HG02870 (cell line): ENCODE data around the gene HLA-B.

Experiments
- ATAC-seq: cut with Tn5 transposase; IDR thresholded peaks from one replicate; pipeline ENCODE4 v1.9.1; 2021; ENCODE audit warnings: mild to moderate bottlenecking, moderate library complexity; ENCODE audit not compliant: unreplicated experiment

The HLA-B gene

DNA sequence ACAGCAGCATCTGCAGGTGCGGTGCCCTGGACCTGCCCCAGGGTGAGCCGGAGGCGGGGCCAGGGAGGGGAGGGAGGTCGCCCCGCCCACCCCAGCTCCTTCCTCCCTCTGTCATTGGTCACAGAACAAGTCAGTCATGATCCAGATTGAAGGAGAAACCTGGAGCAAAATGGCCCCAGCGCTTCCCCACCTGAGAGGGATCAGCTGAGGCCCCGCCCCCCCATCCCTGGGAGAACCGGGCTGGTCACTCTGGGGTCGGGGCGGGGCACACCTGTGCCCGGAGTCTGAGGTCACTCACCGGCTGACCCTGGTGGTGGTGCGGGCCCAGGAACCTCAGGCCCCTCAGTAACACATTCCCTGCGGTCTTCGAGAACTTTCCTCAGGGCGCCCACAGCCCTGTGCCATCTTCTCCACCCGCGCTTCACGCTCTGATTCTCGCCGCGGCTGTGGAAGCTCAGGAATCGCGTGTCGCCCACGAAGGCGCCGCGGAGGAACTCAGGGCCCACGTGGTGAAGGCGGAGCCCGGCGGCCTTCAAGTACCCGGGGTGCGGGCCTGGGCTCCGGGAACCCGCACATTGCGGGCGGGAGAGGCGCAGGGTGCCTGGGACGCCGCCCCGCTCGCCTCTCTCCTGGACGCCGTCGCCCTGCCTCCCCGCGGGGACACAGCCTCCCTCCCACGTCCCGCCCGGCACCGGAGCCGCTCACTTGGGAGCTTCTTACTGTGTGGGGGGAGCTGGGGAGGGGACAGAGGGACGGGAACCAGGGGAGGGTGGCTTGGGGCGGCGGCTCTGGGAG is 48.7 kb downstream of the HLA-B start:
- no peak for ATAC-seq

DNA sequence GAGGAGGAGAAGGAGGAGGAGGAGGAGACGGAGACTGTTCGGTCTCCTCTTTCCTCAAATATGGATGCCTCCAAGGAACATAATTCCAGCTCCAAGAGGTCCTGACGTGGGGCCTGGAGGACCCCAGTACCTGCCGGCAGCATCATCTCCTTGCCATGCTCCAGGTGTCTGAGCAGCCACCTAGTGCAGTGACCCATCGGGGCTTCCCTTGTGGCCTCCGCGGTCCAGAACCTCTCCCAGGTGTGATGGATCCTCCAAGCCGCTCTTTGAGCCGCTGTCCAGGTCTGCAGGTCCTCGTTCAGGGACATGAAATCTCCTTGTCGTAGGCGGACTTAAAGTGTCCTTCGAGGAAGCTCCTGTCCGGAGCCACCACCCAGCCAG is 49.3 kb downstream of the HLA-B start:
- ATAC-seq: no peak

DNA sequence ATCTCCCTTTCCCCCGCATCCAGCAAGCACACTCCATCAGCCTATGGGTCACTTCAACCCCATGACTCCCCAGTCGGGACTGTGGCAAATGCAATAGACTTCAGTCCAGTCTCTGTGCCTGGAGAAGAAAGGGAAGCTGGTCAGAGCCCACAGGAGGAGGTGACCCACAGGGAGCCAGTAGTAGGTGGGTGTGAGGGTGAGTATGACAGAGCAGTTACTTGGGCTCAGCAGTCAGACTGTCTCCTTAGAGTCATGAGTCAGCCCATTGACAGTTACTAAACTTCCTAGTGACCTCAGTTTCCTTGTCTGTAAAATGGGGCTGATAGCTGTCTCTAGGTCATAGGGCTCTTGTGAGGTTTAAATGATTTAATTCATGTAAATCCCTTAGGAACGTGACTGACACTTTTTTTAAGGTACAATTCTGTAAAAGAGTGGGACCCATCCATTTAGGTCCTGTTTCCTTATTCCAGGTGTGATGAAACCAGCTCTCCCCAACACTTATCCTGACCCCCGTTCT is 51.2 kb downstream of the HLA-B start:
- no peak for ATAC-seq

DNA sequence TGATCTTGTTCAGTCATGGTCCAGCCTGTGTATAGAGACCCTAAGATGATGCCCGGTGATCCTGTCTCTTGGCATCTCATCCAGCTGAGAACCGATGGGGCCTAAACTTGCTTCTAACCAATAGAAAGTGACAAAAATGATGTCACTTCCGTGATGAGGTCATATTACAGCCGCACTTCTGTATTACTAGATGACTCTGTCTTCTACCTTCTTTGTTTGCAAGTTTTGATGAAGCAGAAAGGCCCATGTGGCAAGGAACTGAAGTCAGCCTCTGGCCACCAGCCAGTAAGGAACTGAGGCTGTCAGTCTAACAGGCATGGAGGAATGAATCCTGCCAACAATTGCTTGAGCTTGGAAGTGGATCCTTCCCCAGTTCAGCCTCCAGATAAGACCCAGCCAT is 52.3 kb downstream of the HLA-B start:
- no peak for ATAC-seq
